HEK293 (cell line): ENCODE data around the gene CLDN14.
A peak's percentile ranks its signal among the peaks of the same experiment; 100 is the strongest.

ENCODE experiments used
- CTCF ChIA-PET: fragments of 350-600 bp; formaldehyde crosslinking; extraction: SDS; loops from one replicate; lab custom pipeline; 2021; ENCODE audit warnings: antibody characterized with exemption; lab: Yijun Ruan, JAX
- POLR2A ChIA-PET: fragments of 300-600 bp; formaldehyde crosslinking; extraction: SDS; loops from one replicate; lab custom pipeline; 2020; ENCODE audit warnings: antibody characterized with exemption, inconsistent platforms; lab: Yijun Ruan, JAX
- H3K27ac ChIP-seq: fragments of 200-500 bp; sonication (Bioruptor generic); 2 replicates; pipeline ENCODE4 v1.5.1; 2014; ENCODE audit warnings: low read depth, low read length, control low read depth, inconsistent platforms; ENCODE audit errors: extremely low read depth
- H3K36me3 ChIP-seq, 2 experiments: fragments of 200-500 bp in 1 of 2; sonication (Bioruptor generic) in 1 of 2; 1 replicate in 1 of 2; 2 replicates in 1 of 2; pipeline ENCODE4 v1.5.1; 2014 to 2017; ENCODE audit warnings: inconsistent platforms in 2 of 2, low read length in 2 of 2; ENCODE audit not compliant: control insufficient read depth in 2 of 2, insufficient read depth in 1 of 2
- H3K4me1 ChIP-seq: fragments of 200-500 bp; sonication (Bioruptor generic); 2 replicates; pipeline ENCODE4 v1.5.1; 2014; ENCODE audit warnings: mild to moderate bottlenecking, low read length, inconsistent platforms; ENCODE audit not compliant: control insufficient read depth, insufficient read depth
- H3K4me3 ChIP-seq: 2 replicates; pipeline ENCODE4 v1.5.1; 2011; ENCODE audit warnings: low read depth, mild to moderate bottlenecking, control low read depth, low read length, moderate library complexity
- H3K9me3 ChIP-seq: fragments of 200-500 bp; sonication (Bioruptor generic); 2 replicates; pipeline ENCODE4 v1.5.1; 2014; ENCODE audit warnings: low read depth, low read length, inconsistent platforms; ENCODE audit not compliant: control insufficient read depth, insufficient read depth
- GLI2 ChIP-seq: fragments of 450-650 bp; formaldehyde crosslinking; IDR thresholded peaks from 2 replicates; pipeline ENCODE4; 2017; ENCODE audit warnings: missing biosample characterization, missing genetic modification characterization, low read depth, borderline replicate concordance
- KLF9 ChIP-seq: fragments of 450-650 bp; formaldehyde crosslinking; IDR thresholded peaks from 2 replicates; pipeline ENCODE4 v1.5.1; 2016; ENCODE audit warnings: missing biosample characterization, missing genetic modification characterization, low read depth
- MZF1 ChIP-seq: fragments of 450-650 bp; formaldehyde crosslinking; IDR thresholded peaks from 2 replicates; pipeline ENCODE4 v1.5.1; 2017; ENCODE audit warnings: missing biosample characterization, missing genetic modification characterization, borderline replicate concordance
- TRIM28 ChIP-seq: IDR thresholded peaks from 2 replicates; pipeline ENCODE4 v1.6.1; 2011; ENCODE audit warnings: low read length, control low read depth, borderline replicate concordance
- ZBTB10 ChIP-seq: fragments of 450-650 bp; formaldehyde crosslinking; IDR thresholded peaks from 2 replicates; pipeline ENCODE4 v1.5.1; 2016; ENCODE audit warnings: missing biosample characterization, missing genetic modification characterization
- ZBTB21 ChIP-seq: fragments of 450-650 bp; formaldehyde crosslinking; IDR thresholded peaks from 2 replicates; pipeline ENCODE4 v1.5.1; 2017; ENCODE audit warnings: missing biosample characterization, missing genetic modification characterization
- ZBTB8A ChIP-seq: fragments of 450-650 bp; formaldehyde crosslinking; IDR thresholded peaks from 2 replicates; pipeline ENCODE4 v1.5.1; 2016; ENCODE audit warnings: missing biosample characterization, missing genetic modification characterization
- ZNF10 ChIP-seq: fragments of 450-650 bp; formaldehyde crosslinking; IDR thresholded peaks from 2 replicates; pipeline ENCODE4 v1.5.1; 2017; ENCODE audit warnings: missing biosample characterization, missing genetic modification characterization
- ZNF16 ChIP-seq: fragments of 450-650 bp; formaldehyde crosslinking; IDR thresholded peaks from 2 replicates; pipeline ENCODE4 v1.5.1; 2016; ENCODE audit warnings: low read depth, missing biosample characterization, missing genetic modification characterization
- ZNF19 ChIP-seq: fragments of 450-650 bp; formaldehyde crosslinking; IDR thresholded peaks from 2 replicates; pipeline ENCODE4; 2016; ENCODE audit warnings: missing biosample characterization, missing genetic modification characterization, low read depth
- ZNF394 ChIP-seq: fragments of 450-650 bp; formaldehyde crosslinking; IDR thresholded peaks from 2 replicates; pipeline ENCODE4 v1.5.1; 2016; ENCODE audit warnings: missing biosample characterization, missing genetic modification characterization, mild to moderate bottlenecking, moderate library complexity, borderline replicate concordance
- ZNF416 ChIP-seq: fragments of 450-650 bp; formaldehyde crosslinking; IDR thresholded peaks from 2 replicates; pipeline ENCODE4 v1.5.1; 2016; ENCODE audit warnings: missing biosample characterization, missing genetic modification characterization
- ZNF558 ChIP-seq: fragments of 450-650 bp; formaldehyde crosslinking; IDR thresholded peaks from 2 replicates; pipeline ENCODE4 v1.5.1; 2016; ENCODE audit warnings: missing biosample characterization, missing genetic modification characterization
- ZNF580 ChIP-seq: fragments of 450-650 bp; formaldehyde crosslinking; IDR thresholded peaks from 2 replicates; pipeline ENCODE4 v1.5.1; 2016; ENCODE audit warnings: missing biosample characterization, missing genetic modification characterization
- ZNF660 ChIP-seq: fragments of 450-650 bp; IDR thresholded peaks from 2 replicates; pipeline ENCODE4 v1.5.1; 2018; ENCODE audit warnings: missing biosample characterization, mild to moderate bottlenecking, missing genetic modification characterization
- ZNF785 ChIP-seq: fragments of 450-650 bp; formaldehyde crosslinking; IDR thresholded peaks from 2 replicates; pipeline ENCODE4 v1.5.1; 2016; ENCODE audit warnings: missing biosample characterization, missing genetic modification characterization
- ZNF791 ChIP-seq: fragments of 450-650 bp; formaldehyde crosslinking; IDR thresholded peaks from 2 replicates; pipeline ENCODE4 v1.5.1; 2016; ENCODE audit warnings: missing biosample characterization, missing genetic modification characterization
- ZNF843 ChIP-seq: fragments of 450-650 bp; formaldehyde crosslinking; IDR thresholded peaks from 2 replicates; pipeline ENCODE4 v1.5.1; 2016; ENCODE audit warnings: missing biosample characterization, missing genetic modification characterization
- ZSCAN23 ChIP-seq: fragments of 450-650 bp; formaldehyde crosslinking; IDR thresholded peaks from 2 replicates; pipeline ENCODE4 v1.5.1; 2016; ENCODE audit warnings: missing biosample characterization, missing genetic modification characterization
- TF ChIP-seq, protein P1 (sequence below): fragments of 450-650 bp; formaldehyde crosslinking; IDR thresholded peaks from 2 replicates; pipeline ENCODE4 v1.5.1; 2016; ENCODE audit warnings: missing biosample characterization, missing genetic modification characterization

The CLDN14 gene

GRCh38 chr21:36473203-36473602 lies 6.7 kb downstream of the CLDN14 start:
- H3K27ac ChIP-seq, result no peak overlapping the region
- CTCF ChIA-PET, result no interaction called here
- no peaks in the 10 kb centered on the region for H3K9me3 ChIP-seq
- no peak overlapping the region for H3K4me3 ChIP-seq
- peaks cover 3% of the 10 kb centered on the region for H3K4me1 ChIP-seq
- no peak for TF ChIP-seq ZNF394 (tag by site-specific recombination)
- no peak for TF ChIP-seq ZBTB10 (tag by site-specific recombination)
- TF ChIP-seq GLI2 (tag by site-specific recombination), result no peak
- no peak for TF ChIP-seq ZNF785 (tag by site-specific recombination)
- no peak for TF ChIP-seq ZSCAN23 (tag by site-specific recombination)
- TF ChIP-seq ZNF660, result no peak
- TF ChIP-seq TRIM28, result no peak
- TF ChIP-seq ZNF19 (tag by site-specific recombination), result no peak
- no peak for TF ChIP-seq ZNF558 (tag by site-specific recombination)
- TF ChIP-seq ZBTB21 (tag by site-specific recombination), result no peak
- no peak for TF ChIP-seq KLF9
- TF ChIP-seq, protein P1, sequence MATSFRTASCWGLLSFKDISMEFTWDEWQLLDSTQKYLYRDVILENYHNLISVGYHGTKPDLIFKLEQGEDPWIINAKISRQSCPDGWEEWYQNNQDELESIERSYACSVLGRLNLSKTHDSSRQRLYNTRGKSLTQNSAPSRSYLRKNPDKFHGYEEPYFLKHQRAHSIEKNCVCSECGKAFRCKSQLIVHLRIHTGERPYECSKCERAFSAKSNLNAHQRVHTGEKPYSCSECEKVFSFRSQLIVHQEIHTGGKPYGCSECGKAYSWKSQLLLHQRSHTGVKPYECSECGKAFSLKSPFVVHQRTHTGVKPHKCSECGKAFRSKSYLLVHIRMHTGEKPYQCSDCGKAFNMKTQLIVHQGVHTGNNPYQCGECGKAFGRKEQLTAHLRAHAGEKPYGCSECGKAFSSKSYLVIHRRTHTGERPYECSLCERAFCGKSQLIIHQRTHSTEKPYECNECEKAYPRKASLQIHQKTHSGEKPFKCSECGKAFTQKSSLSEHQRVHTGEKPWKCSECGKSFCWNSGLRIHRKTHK (tag by site-specific recombination), result no peak
- TF ChIP-seq MZF1 (tag by site-specific recombination), result no peak
- no peak for TF ChIP-seq ZBTB8A (tag by site-specific recombination)
- TF ChIP-seq ZNF580, result no peak
- no peak for TF ChIP-seq ZNF16 (tag by site-specific recombination)
- TF ChIP-seq ZNF791 (tag by site-specific recombination), result no peak
- TF ChIP-seq ZNF843 (tag by site-specific recombination), result no peak
- POLR2A ChIA-PET, result no interaction called here
- no peaks in the 10 kb centered on the region for H3K36me3 ChIP-seq

DNA sequence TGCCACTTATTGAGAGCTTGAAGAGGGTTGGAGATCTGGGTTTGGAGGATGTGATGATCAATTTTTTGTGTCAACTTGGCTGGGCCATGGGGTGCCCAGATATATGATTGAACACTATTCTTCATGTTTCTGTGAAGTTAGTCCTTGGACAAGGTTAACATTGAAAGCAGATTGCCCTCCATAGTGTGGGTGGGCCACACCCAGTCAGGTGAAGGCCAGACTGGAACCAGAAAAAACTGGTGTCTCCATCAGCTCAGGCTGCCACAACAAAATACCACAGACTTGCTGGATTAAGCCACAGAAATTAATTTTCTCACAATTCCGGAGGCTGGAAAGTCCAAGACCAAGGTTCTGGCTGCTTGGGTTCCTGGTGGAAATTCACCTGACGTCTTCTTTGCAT lies 7.5 kb downstream of the CLDN14 start:
- ChIA-PET CTCF (no interaction called here), POLR2A (no interaction called here)
- no peak for TF ChIP-seq TRIM28
- TF ChIP-seq ZNF10 (tag by site-specific recombination), result peak; percentile 98
- peak; percentile 82; the same call in 1 of the 2 replicates for TF ChIP-seq ZNF416 (tag by site-specific recombination)
- Histone ChIP-seq H3K36me3 (no peaks in the 10 kb centered on the region), H3K27ac (no peak overlapping the region), H3K9me3 (no peaks in the 10 kb centered on the region), H3K4me3 (no peak overlapping the region), H3K4me1 (peaks cover 3% of the 10 kb centered on the region)
